Activated CD4-positive, alpha-beta T cell treated with anti-CD3 and anti-CD28 coated beads for 4 hours (primary cell): ENCODE results near the gene SPSB3.
"Not testable (repeated sequence)": the region's sequence is repeated elsewhere in the genome, so short reads cannot be mapped to it uniquely, and the experiment has no call there.

Experiments
- DNase-seq, 2 donors: peaks; one replicate each; pipeline ENCODE4 v3.0.0-alpha.2; 2020

Gene SPSB3

GRCh38 chr16:1734816-1735215 lies 47.6 kb downstream of the SPSB3 start:
- no peak for DNase-seq

GRCh38 chr16:1734123-1734522 lies 48.2 kb downstream of the SPSB3 start:
- DNase-seq, result no peak

- not testable (repeated sequence) for DNase-seq
Measured at GRCh38 chr16:1732551-1732987, 49.8 kb downstream of the SPSB3 start.

GRCh38 chr16:1732071-1732470 lies 50.3 kb downstream of the SPSB3 start:
- DNase-seq, result no peak

- no peak for DNase-seq
Measured at GRCh38 chr16:1731603-1732002, 50.8 kb downstream of the SPSB3 start.

- DNase-seq, result no peak
Measured at GRCh38 chr16:1731073-1731472, 51.3 kb downstream of the SPSB3 start.

- DNase-seq, result no peak
Measured at GRCh38 chr16:1729445-1729844, 52.9 kb downstream of the SPSB3 start.

- DNase-seq, result no peak
Measured at GRCh38 chr16:1729026-1729425, 53.3 kb downstream of the SPSB3 start.

GRCh38 chr16:1727651-1728624 lies 54.4 kb downstream of the SPSB3 start:
- no peak for DNase-seq
